H1 (cell line): Measurements from ENCODE around the gene GABRB2. TPM values are rescaled to one million over a fixed set of nuclear protein-coding genes. Genes with fewer than 3 reads are reported as not detected.

Experiments
- CTCF ChIA-PET: fragments of 300-600 bp; sonication (Branson Sonifier 250); formaldehyde crosslinking; loops from one replicate; lab custom pipeline; 2021; ENCODE audit not compliant: partially characterized antibody; lab: Charles Lee
- POLR2A ChIA-PET: fragments of 300-600 bp; sonication (Branson Sonifier 250); formaldehyde crosslinking; loops from one replicate; lab custom pipeline; 2021; ENCODE audit warnings: inconsistent platforms; ENCODE audit not compliant: partially characterized antibody; lab: Charles Lee
- DNase-seq, 2 experiments: peaks; one replicate each; pipeline versions ENCODE4 v3.0.0 to v3.0.0-alpha.2; 2010 to 2022; ENCODE audit warnings: low spot score in 2 of 2, low read depth in 1 of 2, mixed read lengths in 1 of 2
- FAIRE-seq: peaks from 2 replicates; lab custom pipeline; 2011; peaks lifted over from hg19 to GRCh38; lab: Jason Lieb, UNC
- H2AFZ ChIP-seq: 2 replicates; pipeline ENCODE4 v1.8.1; 2012; ENCODE audit warnings: low read length, inconsistent platforms
- H2AK5ac ChIP-seq: 2 replicates; pipeline ENCODE4 v1.6.1; 2013; ENCODE audit warnings: low read depth, low read length
- H2BK120ac ChIP-seq: replicated peaks from 2 replicates; pipeline ENCODE3; 2013; ENCODE audit warnings: low read depth, low read length, inconsistent platforms
- H2BK12ac ChIP-seq: 2 replicates; pipeline ENCODE4 v1.6.1; 2013; ENCODE audit warnings: low read depth, low read length
- H2BK15ac ChIP-seq: 2 replicates; pipeline ENCODE4 v1.6.1; 2013; ENCODE audit warnings: low read length
- H2BK20ac ChIP-seq: 2 replicates; pipeline ENCODE4 v1.6.1; 2013; ENCODE audit warnings: low read length
- H2BK5ac ChIP-seq: 2 replicates; pipeline ENCODE4 v1.6.1; 2013; ENCODE audit warnings: low read depth, low read length
- H3K14ac ChIP-seq: 2 replicates; pipeline ENCODE4 v1.6.1; 2013; ENCODE audit warnings: inconsistent platforms; ENCODE audit not compliant: insufficient read length
- H3K18ac ChIP-seq: 2 replicates; pipeline ENCODE4 v1.6.1; 2013; ENCODE audit warnings: low read length; ENCODE audit errors: extremely low read depth
- H3K23ac ChIP-seq: 2 replicates; pipeline ENCODE4 v1.6.1; 2013; ENCODE audit warnings: inconsistent platforms; ENCODE audit not compliant: insufficient read length
- H3K23me2 ChIP-seq: 2 replicates; pipeline ENCODE4 v1.6.1; 2013; ENCODE audit warnings: low read depth, low read length
- H3K27ac ChIP-seq: 2 replicates; pipeline ENCODE4 v1.6.1; 2011; ENCODE audit warnings: low read depth, low read length, inconsistent platforms
- H3K27me3 ChIP-seq, 4 experiments: replicated peaks in 1 of 4; 1 replicate in 1 of 4; 2 replicates in 3 of 4; pipeline versions ENCODE4 v1.6.1 to v1.8.1; 2011 to 2013; ENCODE audit warnings: low read length in 3 of 4, mild to moderate bottlenecking in 3 of 4, inconsistent platforms in 2 of 4, mixed read lengths in 2 of 4, moderate library complexity in 1 of 4; ENCODE audit not compliant: control insufficient read depth in 3 of 4, insufficient read depth in 3 of 4; ENCODE audit errors: extremely low read depth in 1 of 4
- H3K36me3 ChIP-seq, 4 experiments: 2 replicates each; pipeline versions ENCODE4 v1.6.1 to v1.8.1; 2011 to 2013; ENCODE audit warnings: mild to moderate bottlenecking in 4 of 4, low read length in 3 of 4, moderate library complexity in 2 of 4, control low read depth in 1 of 4, inconsistent platforms in 1 of 4; ENCODE audit not compliant: insufficient read depth in 4 of 4, control insufficient read depth in 2 of 4
- H3K4ac ChIP-seq: replicated peaks from 2 replicates; pipeline ENCODE3; 2013; ENCODE audit warnings: low read length, low read depth, mixed read lengths, inconsistent platforms; ENCODE audit not compliant: insufficient read length
- H3K4me1 ChIP-seq, 4 experiments: replicated peaks in 1 of 4; 1 replicate in 1 of 4; 2 replicates in 3 of 4; pipeline versions ENCODE4 v1.6.1 to v1.8.1; 2011 to 2013; ENCODE audit warnings: low read length in 3 of 4, inconsistent platforms in 2 of 4, mixed read lengths in 1 of 4; ENCODE audit not compliant: insufficient read depth in 4 of 4, control insufficient read depth in 3 of 4
- H3K4me2 ChIP-seq, 2 experiments: 2 replicates each; pipeline versions ENCODE4 v1.6.1 to v1.8.1; 2011 to 2013; ENCODE audit warnings: low read depth in 2 of 2, low read length in 2 of 2, control low read depth in 1 of 2, inconsistent platforms in 1 of 2, mild to moderate bottlenecking in 1 of 2; ENCODE audit not compliant: insufficient read depth in 1 of 2
- H3K4me3 ChIP-seq, 4 experiments: fragments of 200-600, 300-600 bp in 1 of 4; sonication (generic), shearing (Covaris generic), sonication (Bioruptor Twin) in 1 of 4; 2 replicates each; pipeline versions ENCODE4 v1.5.1 to v1.8.1; 2011 to 2016; ENCODE audit warnings: low read length in 4 of 4, low read depth in 3 of 4, control low read depth in 2 of 4, inconsistent platforms in 2 of 4, mild to moderate bottlenecking in 2 of 4, mixed read lengths in 1 of 4, moderate library complexity in 1 of 4; ENCODE audit not compliant: insufficient read depth in 2 of 4; ENCODE audit errors: extremely low read depth in 1 of 4
- H3K56ac ChIP-seq: replicated peaks from 2 replicates; pipeline ENCODE3; 2013; ENCODE audit warnings: low read depth, mild to moderate bottlenecking, mixed read lengths, low read length, inconsistent platforms; ENCODE audit not compliant: insufficient read length
- H3K79me1 ChIP-seq: 2 replicates; pipeline ENCODE4 v1.6.1; 2013; ENCODE audit warnings: low read depth, low read length, control low read depth
- H3K79me2 ChIP-seq, 2 experiments: 2 replicates each; pipeline versions ENCODE4 v1.6.1 to v1.8.1; 2012 to 2013; ENCODE audit warnings: low read length in 2 of 2, mild to moderate bottlenecking in 2 of 2, inconsistent platforms in 1 of 2; ENCODE audit not compliant: insufficient read depth in 2 of 2, control insufficient read depth in 1 of 2
- H3K9ac ChIP-seq, 4 experiments: replicated peaks in 1 of 4; 1 replicate in 1 of 4; 2 replicates in 3 of 4; pipeline versions ENCODE4 v1.6.1 to v1.8.1; 2011 to 2013; ENCODE audit warnings: low read depth in 3 of 4, low read length in 3 of 4, control low read depth in 2 of 4, mild to moderate bottlenecking in 2 of 4, moderate library complexity in 2 of 4, inconsistent platforms in 1 of 4; ENCODE audit errors: extremely low read depth in 1 of 4
- H3K9me3 ChIP-seq, 2 experiments: 2 replicates each; pipeline versions ENCODE4 v1.6.1 to v1.8.1; 2012 to 2013; ENCODE audit warnings: mild to moderate bottlenecking in 2 of 2, moderate library complexity in 2 of 2, control low read depth in 1 of 2, inconsistent platforms in 1 of 2, low read depth in 1 of 2, low read length in 1 of 2, mixed read lengths in 1 of 2; ENCODE audit not compliant: insufficient read depth in 2 of 2
- H4K20me1 ChIP-seq, 2 experiments: replicated peaks in 1 of 2; 2 replicates each; pipeline versions ENCODE3 to v1.8.1; 2011 to 2013; ENCODE audit warnings: inconsistent platforms in 2 of 2, low read length in 2 of 2, mild to moderate bottlenecking in 1 of 2; ENCODE audit not compliant: insufficient read depth in 2 of 2, control insufficient read depth in 1 of 2
- H4K5ac ChIP-seq: 2 replicates; pipeline ENCODE4 v1.6.1; 2013; ENCODE audit warnings: low read length, low read depth, mixed read lengths, inconsistent platforms; ENCODE audit not compliant: insufficient read length
- H4K8ac ChIP-seq: 2 replicates; pipeline ENCODE4 v1.8.0; 2013; ENCODE audit warnings: mild to moderate bottlenecking, moderate library complexity, low read length, inconsistent platforms; ENCODE audit not compliant: insufficient read depth; ENCODE audit errors: extremely low read depth
- H4K91ac ChIP-seq: replicated peaks from 2 replicates; pipeline ENCODE3; 2013; ENCODE audit warnings: low read length, mixed read lengths, inconsistent platforms; ENCODE audit not compliant: insufficient read length
- BRCA1 ChIP-seq: IDR thresholded peaks from 2 replicates; pipeline ENCODE4 v1.6.1; 2012; ENCODE audit warnings: low read depth, low read length, improper control_type of control experiment
- CBX8 ChIP-seq: fragments of 300-800, 300-1000 bp; sonication (generic); IDR thresholded peaks from 2 replicates; pipeline ENCODE4 v1.7.1; 2016; ENCODE audit warnings: low read depth, low read length, borderline replicate concordance
- CEBPB ChIP-seq: IDR thresholded peaks from 2 replicates; pipeline ENCODE4 v1.6.1; 2012; ENCODE audit warnings: low read depth, low read length
- CTBP2 ChIP-seq: IDR thresholded peaks from 2 replicates; pipeline ENCODE4 v1.7.0; 2011; ENCODE audit warnings: borderline replicate concordance, mild to moderate bottlenecking, moderate library complexity, mixed read lengths, low read length; ENCODE audit not compliant: insufficient read depth, insufficient read length
- GTF2F1 ChIP-seq: IDR thresholded peaks from 2 replicates; pipeline ENCODE4 v1.6.1; 2012; ENCODE audit warnings: low read depth, low read length, improper control_type of control experiment, borderline replicate concordance
- HDAC6 ChIP-seq: IDR thresholded peaks from one replicate; pipeline ENCODE4 v1.7.1; 2012; ENCODE audit warnings: low read depth, mild to moderate bottlenecking, inconsistent platforms, low read length, moderate library complexity
- JUND ChIP-seq: IDR thresholded peaks from 2 replicates; pipeline ENCODE4 v1.6.1; 2011; ENCODE audit warnings: mild to moderate bottlenecking, improper control_type of control experiment, low read length
- RBBP5 ChIP-seq: IDR thresholded peaks from 2 replicates; pipeline ENCODE4 v1.7.1; 2012; ENCODE audit warnings: low read depth, mild to moderate bottlenecking, inconsistent platforms, low read length, moderate library complexity, borderline replicate concordance
- RFX5 ChIP-seq: IDR thresholded peaks from 2 replicates; pipeline ENCODE4 v1.6.1; 2011; ENCODE audit warnings: low read depth, low read length, improper control_type of control experiment, borderline replicate concordance
- SP1 ChIP-seq: IDR thresholded peaks from 2 replicates; pipeline ENCODE4 v1.6.1; 2011; ENCODE audit warnings: low read depth, low read length
- USF2 ChIP-seq: IDR thresholded peaks from 2 replicates; pipeline ENCODE4 v1.6.1; 2011; ENCODE audit warnings: low read length, improper control_type of control experiment
- WGBS, 2 experiments: shearing (Covaris generic) in 1 of 2; methylation state at CpG; one replicate each; pipeline versions ENCODE4 v1.1.6 to v1.1.7; 2013 to 2015; ENCODE audit warnings: low lambda C conversion rate in 2 of 2, mixed read lengths in 2 of 2, inconsistent platforms in 1 of 2, low coverage in 1 of 2, missing lambda C conversion rate in 1 of 2; ENCODE audit not compliant: insufficient replicate concordance in 2 of 2, insufficient coverage in 1 of 2, insufficient read length in 1 of 2; ENCODE audit errors: extremely low coverage in 1 of 2, missing lambda C conversion rate in 1 of 2; 5-methylcytosine and 5-hydroxymethylcytosine counted together
- polyA plus RNA-seq, 7 experiments: library from polyadenylated mRNA; depleted of rRNA in 3 of 7; stranded (reverse) in 5 of 7; unstranded in 2 of 7; fragments of >200 nt in 5 of 7; fragments of 200-250 nt in 2 of 7; gene quantifications; 1 replicate in 5 of 7; 2 replicates in 1 of 7; 4 replicates in 1 of 7; pipeline versions ENCODE4 v1.2.1 to v1.2.3, GENCODE V29; 2011 to 2013; ENCODE audit warnings: missing spikeins in 2 of 7, mixed read lengths in 2 of 7
- total RNA-seq: library from RNA; stranded (reverse); fragmentation: NEBNext Ultra II Directional; extraction: Animal tissue kit (Norgen Biotek cat#: 25700); gene quantifications from 2 replicates; pipeline ENCODE4 v1.2.1, GENCODE V29; 2021
- TF ChIP-seq, protein P1 (sequence below): IDR thresholded peaks from 2 replicates; pipeline ENCODE4 v1.6.1; 2011; ENCODE audit warnings: low read depth, mild to moderate bottlenecking, low read length; ENCODE audit not compliant: insufficient read depth

GABRB2 gene
- total and polyA plus RNA-seq, 2 of the 8 experiments (the other 6 are each of a cell fraction or from before 2014, with no cell fraction given) = 0.54 to 1.9 TPM

DNA sequence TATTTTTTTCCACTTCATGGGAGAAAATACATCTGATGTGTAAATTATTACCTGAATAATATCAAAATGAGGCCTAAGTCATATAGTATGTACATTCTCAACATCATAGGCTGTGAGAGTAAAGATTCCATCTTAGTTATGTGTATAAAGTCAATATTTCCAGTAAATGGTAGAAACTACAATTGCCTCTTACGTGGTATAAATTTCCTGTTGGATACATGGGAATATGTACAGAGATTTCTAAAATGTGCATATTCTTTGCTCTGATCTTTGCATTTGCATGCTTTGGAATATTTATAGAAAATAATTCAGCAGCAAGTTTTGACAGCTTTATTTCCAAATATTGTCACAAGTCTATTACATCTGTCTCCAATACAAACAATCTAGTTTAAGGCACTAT is 78.8 kb downstream of the GABRB2 start:
- H4K5ac ChIP-seq = no peak overlapping the region
- no peak overlapping the region for H3K23ac ChIP-seq
- no peak overlapping the region for H3K4me2 ChIP-seq
- WGBS, 2 experiments = 86% methylated on average over 1 of the region's 1 CpG; no CpG with 5 or more reads in 1 of the 2 experiments
- no peak overlapping the region for H2BK120ac ChIP-seq
- POLR2A ChIA-PET = no interaction called here
- H2BK20ac ChIP-seq = no peak overlapping the region
- TF ChIP-seq BRCA1 (no peak), GTF2F1 (no peak), CEBPB (no peak), USF2 (no peak), SP1 (no peak), JUND (no peak), CTBP2 (no peak), RBBP5 (no peak), CBX8 (no peak), RFX5 (no peak), HDAC6 (no peak)
- TF ChIP-seq, protein P1, sequence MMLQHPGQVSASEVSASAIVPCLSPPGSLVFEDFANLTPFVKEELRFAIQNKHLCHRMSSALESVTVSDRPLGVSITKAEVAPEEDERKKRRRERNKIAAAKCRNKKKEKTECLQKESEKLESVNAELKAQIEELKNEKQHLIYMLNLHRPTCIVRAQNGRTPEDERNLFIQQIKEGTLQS = no peak
- H3K14ac ChIP-seq = no peak overlapping the region
- H3K4me3 ChIP-seq = no peak overlapping the region
- no peak overlapping the region for H2BK12ac ChIP-seq
- FAIRE-seq = no peak
- no peak overlapping the region for H2AK5ac ChIP-seq
- H3K23me2 ChIP-seq = no peaks in the 10 kb centered on the region; the same call in 1 of the 2 replicates
- no peaks in the 10 kb centered on the region for H3K4me1 ChIP-seq
- CTCF ChIA-PET = no interaction called here
- no peak overlapping the region for H3K9ac ChIP-seq
- no peak overlapping the region for H3K18ac ChIP-seq
- H3K79me2 ChIP-seq = no peaks in the 10 kb centered on the region
- H4K91ac ChIP-seq = no peak overlapping the region
- no peaks in the 10 kb centered on the region for H3K79me1 ChIP-seq
- DNase-seq = no peak
- H2BK5ac ChIP-seq = no peak overlapping the region
- H4K20me1 ChIP-seq = no peaks in the 10 kb centered on the region
- no peak overlapping the region for H3K4ac ChIP-seq
- H3K36me3 ChIP-seq = no peaks in the 10 kb centered on the region
- H2BK15ac ChIP-seq = no peak overlapping the region
- H2AFZ ChIP-seq = no peak overlapping the region
- no peak overlapping the region for H3K27ac ChIP-seq
- no peak overlapping the region for H3K56ac ChIP-seq
- no peak overlapping the region for H4K8ac ChIP-seq
- no peaks in the 10 kb centered on the region for H3K9me3 ChIP-seq
- H3K27me3 ChIP-seq = no peaks in the 10 kb centered on the region
